HepG2 (cell line): Measurements from ENCODE around the gene HYOU1. TPM values are rescaled to one million over a fixed set of nuclear protein-coding genes. Genes with fewer than 3 reads are reported as not detected.

Experiments used
- ARNT ChIP-seq: fragments of 450-650 bp; IDR thresholded peaks from 2 replicates; pipeline ENCODE4 v1.6.1; 2017
- ESRRA ChIP-seq: sonication (generic); formaldehyde crosslinking; IDR thresholded peaks from 2 replicates; pipeline ENCODE4 v1.5.1; 2020; ENCODE audit warnings: mild to moderate bottlenecking, low read depth, missing genetic modification reagents
- HMG20B ChIP-seq: conservative IDR thresholded peaks from 2 replicates; pipeline ENCODE4 v1.6.1; 2016; ENCODE audit warnings: missing genetic modification reagents, missing compliant biosample characterization
- JDP2 ChIP-seq: sonication (generic); formaldehyde crosslinking; IDR thresholded peaks from 2 replicates; pipeline ENCODE4 v1.8.1; 2022; ENCODE audit warnings: missing genetic modification reagents, borderline replicate concordance
- JUN ChIP-seq: sonication (generic); formaldehyde crosslinking; IDR thresholded peaks from 2 replicates; pipeline ENCODE4 v1.4.0; 2020; ENCODE audit warnings: mild to moderate bottlenecking, missing genetic modification reagents
- NCOA2 ChIP-seq: sonication (generic); formaldehyde crosslinking; IDR thresholded peaks from 2 replicates; pipeline ENCODE4 v1.8.0; 2022; ENCODE audit warnings: inconsistent platforms
- RFXANK ChIP-seq: IDR thresholded peaks from 2 replicates; pipeline ENCODE4 v1.6.1; 2016
- SIX4 ChIP-seq: sonication (generic); formaldehyde crosslinking; IDR thresholded peaks from 2 replicates; pipeline ENCODE4 v1.4.0; 2020; ENCODE audit warnings: missing genetic modification reagents
- SRSF9 ChIP-seq: fragments of 200-400 bp; formaldehyde crosslinking; IDR thresholded peaks from 2 replicates; pipeline ENCODE4 v1.6.1; 2018; ENCODE audit warnings: borderline replicate concordance, mild to moderate bottlenecking, low read depth, low read length; ENCODE audit not compliant: insufficient read depth, poor library complexity, severe bottlenecking
- SUZ12 ChIP-seq: fragments of 150-350 bp; IDR thresholded peaks from 2 replicates; pipeline ENCODE4 v1.6.1; 2014; ENCODE audit warnings: low read depth, low read length
- ZNF143 ChIP-seq: sonication (generic); formaldehyde crosslinking; IDR thresholded peaks from 2 replicates; pipeline ENCODE4 v1.4.0; 2020; ENCODE audit warnings: missing genetic modification reagents
- ZNF354B ChIP-seq: sonication (generic); formaldehyde crosslinking; IDR thresholded peaks from 2 replicates; pipeline ENCODE4 v1.8.0; 2022; ENCODE audit warnings: mild to moderate bottlenecking, missing genetic modification reagents
- ZNF468 ChIP-seq: sonication (generic); formaldehyde crosslinking; IDR thresholded peaks from 2 replicates; pipeline ENCODE4 v1.8.0; 2022; ENCODE audit warnings: mild to moderate bottlenecking, moderate library complexity, missing genetic modification reagents
- polyA plus RNA-seq, 8 experiments: library from polyadenylated mRNA; depleted of rRNA in 3 of 8; stranded (reverse) in 7 of 8; unstranded in 1 of 8; fragments of >200 nt; fragmentation: Illumina TruSeq in 4 of 8; extraction: Trizol in 4 of 8; gene quantifications; 2 replicates each; pipeline versions ENCODE4 v1.2.1 to v1.2.3, GENCODE V29; 2011 to 2016; ENCODE audit warnings: low read depth in 4 of 8, missing spikeins in 1 of 8, mixed read lengths in 1 of 8; ENCODE audit not compliant: insufficient read depth in 1 of 8
- total RNA-seq, 5 experiments: library from RNA; depleted of rRNA; stranded (reverse); fragments of >200 nt; fragmentation: Illumina TruSeq; extraction: Trizol; gene quantifications; 2 replicates each; pipeline ENCODE4 v1.2.3, GENCODE V29; 2016; ENCODE audit warnings: low read depth in 1 of 5
- TF ChIP-seq, protein P1 (sequence below), 2 experiments: sonication (generic) in 1 of 2; formaldehyde crosslinking in 1 of 2; IDR thresholded peaks; 2 replicates each; pipeline versions ENCODE4 v1.4.0 to v1.6.1; 2016 to 2020; ENCODE audit warnings: borderline replicate concordance in 1 of 2, low read depth in 1 of 2, mild to moderate bottlenecking in 1 of 2, missing genetic modification reagents in 1 of 2
- TF ChIP-seq, protein P2 (sequence below): sonication (generic); formaldehyde crosslinking; IDR thresholded peaks from 2 replicates; pipeline ENCODE4 v1.5.1; 2020; ENCODE audit warnings: missing genetic modification reagents, mild to moderate bottlenecking, borderline replicate concordance
- TF ChIP-seq, protein P3 (sequence below): sonication (generic); formaldehyde crosslinking; IDR thresholded peaks from 2 replicates; pipeline ENCODE4 v1.5.0; 2020; ENCODE audit warnings: mild to moderate bottlenecking, missing genetic modification reagents
- TF ChIP-seq, protein P4 (sequence below): sonication (generic); formaldehyde crosslinking; IDR thresholded peaks from 2 replicates; pipeline ENCODE4 v1.4.0; 2020; ENCODE audit warnings: missing genetic modification reagents
- TF ChIP-seq, protein P5 (sequence below): sonication (generic); formaldehyde crosslinking; conservative IDR thresholded peaks from 2 replicates; pipeline ENCODE4 v1.4.0; 2020; ENCODE audit warnings: mild to moderate bottlenecking, missing genetic modification reagents, moderate library complexity

Gene HYOU1
- total and polyA plus RNA-seq, 2 of the 13 experiments (the other 11 are each of a cell fraction or from before 2014, with no cell fraction given), result 127 to 155 TPM

DNA sequence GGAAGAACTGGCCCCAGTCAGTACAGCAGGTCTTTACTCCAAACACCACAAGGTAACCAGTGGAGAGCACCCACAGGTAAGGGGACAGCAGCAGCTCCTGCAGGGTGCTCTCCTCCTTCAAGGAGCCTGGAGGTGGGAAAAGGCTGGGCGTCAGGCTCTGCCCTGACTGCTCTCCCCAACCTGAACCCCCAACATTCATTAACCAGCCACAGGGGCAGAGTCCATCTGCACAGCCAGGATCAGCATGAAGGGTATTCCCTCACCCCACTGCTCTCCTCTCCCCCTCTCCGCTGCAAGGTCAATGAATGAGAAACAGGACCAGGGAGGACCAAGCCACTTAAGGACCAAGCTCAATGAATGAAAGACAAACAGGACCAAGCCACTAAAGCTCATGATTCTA is 30.0 kb downstream of the HYOU1 start (continued):
- TF ChIP-seq, protein P1, sequence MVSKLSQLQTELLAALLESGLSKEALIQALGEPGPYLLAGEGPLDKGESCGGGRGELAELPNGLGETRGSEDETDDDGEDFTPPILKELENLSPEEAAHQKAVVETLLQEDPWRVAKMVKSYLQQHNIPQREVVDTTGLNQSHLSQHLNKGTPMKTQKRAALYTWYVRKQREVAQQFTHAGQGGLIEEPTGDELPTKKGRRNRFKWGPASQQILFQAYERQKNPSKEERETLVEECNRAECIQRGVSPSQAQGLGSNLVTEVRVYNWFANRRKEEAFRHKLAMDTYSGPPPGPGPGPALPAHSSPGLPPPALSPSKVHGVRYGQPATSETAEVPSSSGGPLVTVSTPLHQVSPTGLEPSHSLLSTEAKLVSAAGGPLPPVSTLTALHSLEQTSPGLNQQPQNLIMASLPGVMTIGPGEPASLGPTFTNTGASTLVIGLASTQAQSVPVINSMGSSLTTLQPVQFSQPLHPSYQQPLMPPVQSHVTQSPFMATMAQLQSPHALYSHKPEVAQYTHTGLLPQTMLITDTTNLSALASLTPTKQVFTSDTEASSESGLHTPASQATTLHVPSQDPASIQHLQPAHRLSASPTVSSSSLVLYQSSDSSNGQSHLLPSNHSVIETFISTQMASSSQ (IDR thresholded peaks at IDR 0.05; ENCODE audit: low read depth), result peak; percentile 79
- TF ChIP-seq, protein P1 (CRISPR knock-in tag; IDR thresholded peaks at IDR 0.05; ENCODE audit: borderline replicate concordance), result peak; percentile 73; the same call in 1 of the 2 replicates
- TF ChIP-seq RFXANK (no peak), ZNF354B (CRISPR knock-in tag) (no peak), JDP2 (CRISPR knock-in tag) (no peak), ARNT (no peak), SRSF9 (no peak), ZNF143 (CRISPR knock-in tag) (no peak), HMG20B (no peak), SIX4 (CRISPR knock-in tag) (no peak), ZNF468 (CRISPR knock-in tag) (no peak), JUN (no peak), NCOA2 (CRISPR knock-in tag) (peak; percentile 42; the same call in 1 of the 2 replicates), ESRRA (CRISPR knock-in tag) (0 out of 2 replicates have a peak, but pooled peaks have one; percentile 66), SUZ12 (no peak)
- TF ChIP-seq, protein P2, sequence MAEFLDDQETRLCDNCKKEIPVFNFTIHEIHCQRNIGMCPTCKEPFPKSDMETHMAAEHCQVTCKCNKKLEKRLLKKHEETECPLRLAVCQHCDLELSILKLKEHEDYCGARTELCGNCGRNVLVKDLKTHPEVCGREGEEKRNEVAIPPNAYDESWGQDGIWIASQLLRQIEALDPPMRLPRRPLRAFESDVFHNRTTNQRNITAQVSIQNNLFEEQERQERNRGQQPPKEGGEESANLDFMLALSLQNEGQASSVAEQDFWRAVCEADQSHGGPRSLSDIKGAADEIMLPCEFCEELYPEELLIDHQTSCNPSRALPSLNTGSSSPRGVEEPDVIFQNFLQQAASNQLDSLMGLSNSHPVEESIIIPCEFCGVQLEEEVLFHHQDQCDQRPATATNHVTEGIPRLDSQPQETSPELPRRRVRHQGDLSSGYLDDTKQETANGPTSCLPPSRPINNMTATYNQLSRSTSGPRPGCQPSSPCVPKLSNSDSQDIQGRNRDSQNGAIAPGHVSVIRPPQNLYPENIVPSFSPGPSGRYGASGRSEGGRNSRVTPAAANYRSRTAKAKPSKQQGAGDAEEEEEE (CRISPR knock-in tag), result no peak
- TF ChIP-seq, protein P3, sequence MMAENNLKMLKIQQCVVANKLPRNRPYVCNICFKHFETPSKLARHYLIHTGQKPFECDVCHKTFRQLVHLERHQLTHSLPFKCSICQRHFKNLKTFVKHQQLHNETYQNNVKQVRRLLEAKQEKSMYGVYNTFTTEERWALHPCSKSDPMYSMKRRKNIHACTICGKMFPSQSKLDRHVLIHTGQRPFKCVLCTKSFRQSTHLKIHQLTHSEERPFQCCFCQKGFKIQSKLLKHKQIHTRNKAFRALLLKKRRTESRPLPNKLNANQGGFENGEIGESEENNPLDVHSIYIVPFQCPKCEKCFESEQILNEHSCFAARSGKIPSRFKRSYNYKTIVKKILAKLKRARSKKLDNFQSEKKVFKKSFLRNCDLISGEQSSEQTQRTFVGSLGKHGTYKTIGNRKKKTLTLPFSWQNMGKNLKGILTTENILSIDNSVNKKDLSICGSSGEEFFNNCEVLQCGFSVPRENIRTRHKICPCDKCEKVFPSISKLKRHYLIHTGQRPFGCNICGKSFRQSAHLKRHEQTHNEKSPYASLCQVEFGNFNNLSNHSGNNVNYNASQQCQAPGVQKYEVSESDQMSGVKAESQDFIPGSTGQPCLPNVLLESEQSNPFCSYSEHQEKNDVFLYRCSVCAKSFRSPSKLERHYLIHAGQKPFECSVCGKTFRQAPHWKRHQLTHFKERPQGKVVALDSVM (CRISPR knock-in tag), result no peak
- TF ChIP-seq, protein P4, sequence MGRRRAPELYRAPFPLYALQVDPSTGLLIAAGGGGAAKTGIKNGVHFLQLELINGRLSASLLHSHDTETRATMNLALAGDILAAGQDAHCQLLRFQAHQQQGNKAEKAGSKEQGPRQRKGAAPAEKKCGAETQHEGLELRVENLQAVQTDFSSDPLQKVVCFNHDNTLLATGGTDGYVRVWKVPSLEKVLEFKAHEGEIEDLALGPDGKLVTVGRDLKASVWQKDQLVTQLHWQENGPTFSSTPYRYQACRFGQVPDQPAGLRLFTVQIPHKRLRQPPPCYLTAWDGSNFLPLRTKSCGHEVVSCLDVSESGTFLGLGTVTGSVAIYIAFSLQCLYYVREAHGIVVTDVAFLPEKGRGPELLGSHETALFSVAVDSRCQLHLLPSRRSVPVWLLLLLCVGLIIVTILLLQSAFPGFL (CRISPR knock-in tag), result no peak
- TF ChIP-seq, protein P5, sequence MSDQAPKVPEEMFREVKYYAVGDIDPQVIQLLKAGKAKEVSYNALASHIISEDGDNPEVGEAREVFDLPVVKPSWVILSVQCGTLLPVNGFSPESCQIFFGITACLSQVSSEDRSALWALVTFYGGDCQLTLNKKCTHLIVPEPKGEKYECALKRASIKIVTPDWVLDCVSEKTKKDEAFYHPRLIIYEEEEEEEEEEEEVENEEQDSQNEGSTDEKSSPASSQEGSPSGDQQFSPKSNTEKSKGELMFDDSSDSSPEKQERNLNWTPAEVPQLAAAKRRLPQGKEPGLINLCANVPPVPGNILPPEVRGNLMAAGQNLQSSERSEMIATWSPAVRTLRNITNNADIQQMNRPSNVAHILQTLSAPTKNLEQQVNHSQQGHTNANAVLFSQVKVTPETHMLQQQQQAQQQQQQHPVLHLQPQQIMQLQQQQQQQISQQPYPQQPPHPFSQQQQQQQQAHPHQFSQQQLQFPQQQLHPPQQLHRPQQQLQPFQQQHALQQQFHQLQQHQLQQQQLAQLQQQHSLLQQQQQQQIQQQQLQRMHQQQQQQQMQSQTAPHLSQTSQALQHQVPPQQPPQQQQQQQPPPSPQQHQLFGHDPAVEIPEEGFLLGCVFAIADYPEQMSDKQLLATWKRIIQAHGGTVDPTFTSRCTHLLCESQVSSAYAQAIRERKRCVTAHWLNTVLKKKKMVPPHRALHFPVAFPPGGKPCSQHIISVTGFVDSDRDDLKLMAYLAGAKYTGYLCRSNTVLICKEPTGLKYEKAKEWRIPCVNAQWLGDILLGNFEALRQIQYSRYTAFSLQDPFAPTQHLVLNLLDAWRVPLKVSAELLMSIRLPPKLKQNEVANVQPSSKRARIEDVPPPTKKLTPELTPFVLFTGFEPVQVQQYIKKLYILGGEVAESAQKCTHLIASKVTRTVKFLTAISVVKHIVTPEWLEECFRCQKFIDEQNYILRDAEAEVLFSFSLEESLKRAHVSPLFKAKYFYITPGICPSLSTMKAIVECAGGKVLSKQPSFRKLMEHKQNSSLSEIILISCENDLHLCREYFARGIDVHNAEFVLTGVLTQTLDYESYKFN, result peak; percentile 81
